ENCODE measurements around the gene GAP43.

GAP43 gene

DNA sequence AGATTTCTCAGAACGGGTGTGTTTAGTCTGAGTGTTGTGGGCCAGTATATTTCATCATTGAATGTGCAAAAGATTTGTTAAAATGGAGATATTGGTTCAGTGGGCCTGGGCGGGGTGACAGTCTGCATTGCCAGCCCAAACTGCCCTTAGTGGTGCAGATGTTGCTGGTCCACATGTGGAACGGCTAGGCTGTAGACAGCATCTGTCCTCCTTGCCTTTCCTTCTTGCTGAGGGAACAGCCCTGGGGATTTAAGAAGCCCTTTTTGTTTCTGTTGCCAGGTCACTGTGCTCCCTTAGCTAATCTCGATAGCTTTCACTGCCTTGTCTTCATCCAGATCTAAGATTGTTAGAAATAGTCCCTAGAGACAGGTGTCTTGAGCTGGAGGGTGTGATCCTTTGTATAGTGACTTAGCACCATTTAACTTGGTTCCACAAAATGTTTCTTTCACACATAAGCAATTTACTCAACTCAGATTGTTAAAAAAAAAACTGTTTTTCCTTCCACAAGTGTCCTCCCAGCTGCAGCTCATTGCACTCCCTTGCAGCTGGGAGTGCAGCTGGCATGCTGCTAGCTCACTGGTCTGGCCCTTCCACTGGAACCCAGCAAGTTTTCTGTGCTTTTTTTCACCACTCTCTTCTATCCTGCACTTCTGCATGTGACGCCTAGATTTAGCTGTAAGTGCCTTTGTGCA is 37.5 kb downstream of the GAP43 start:
- TF ChIP-seq, protein P1, sequence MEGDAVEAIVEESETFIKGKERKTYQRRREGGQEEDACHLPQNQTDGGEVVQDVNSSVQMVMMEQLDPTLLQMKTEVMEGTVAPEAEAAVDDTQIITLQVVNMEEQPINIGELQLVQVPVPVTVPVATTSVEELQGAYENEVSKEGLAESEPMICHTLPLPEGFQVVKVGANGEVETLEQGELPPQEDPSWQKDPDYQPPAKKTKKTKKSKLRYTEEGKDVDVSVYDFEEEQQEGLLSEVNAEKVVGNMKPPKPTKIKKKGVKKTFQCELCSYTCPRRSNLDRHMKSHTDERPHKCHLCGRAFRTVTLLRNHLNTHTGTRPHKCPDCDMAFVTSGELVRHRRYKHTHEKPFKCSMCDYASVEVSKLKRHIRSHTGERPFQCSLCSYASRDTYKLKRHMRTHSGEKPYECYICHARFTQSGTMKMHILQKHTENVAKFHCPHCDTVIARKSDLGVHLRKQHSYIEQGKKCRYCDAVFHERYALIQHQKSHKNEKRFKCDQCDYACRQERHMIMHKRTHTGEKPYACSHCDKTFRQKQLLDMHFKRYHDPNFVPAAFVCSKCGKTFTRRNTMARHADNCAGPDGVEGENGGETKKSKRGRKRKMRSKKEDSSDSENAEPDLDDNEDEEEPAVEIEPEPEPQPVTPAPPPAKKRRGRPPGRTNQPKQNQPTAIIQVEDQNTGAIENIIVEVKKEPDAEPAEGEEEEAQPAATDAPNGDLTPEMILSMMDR (IDR thresholded peaks at IDR 0.05; ENCODE audit: low read depth, low read length), result no peak
- no peak overlapping the region for H3K4me3 ChIP-seq (ENCODE audit: low read depth, low read length)

DNA sequence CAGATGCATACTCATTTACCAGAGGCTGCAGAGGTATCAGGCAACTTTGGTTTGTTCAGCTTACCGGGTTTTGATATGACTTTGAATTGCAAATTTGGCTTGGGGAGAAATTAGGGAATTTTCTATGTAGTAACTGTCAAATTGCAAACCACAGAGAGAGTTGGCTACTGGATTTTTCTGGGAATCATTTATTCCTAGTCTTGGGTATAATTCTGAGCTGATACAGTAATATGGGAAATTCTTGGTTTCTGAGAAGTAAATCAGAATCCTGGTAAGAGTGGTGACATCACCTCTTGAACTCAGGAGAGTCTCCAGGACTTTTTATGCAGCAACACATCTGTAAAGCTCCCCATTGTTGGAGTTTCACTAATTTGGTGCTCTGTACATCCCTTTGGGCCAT is 39.0 kb downstream of the GAP43 start:
- no peak overlapping the region for H3K4me3 ChIP-seq (ENCODE audit: low read depth, low read length)
- TF ChIP-seq, protein P1 (IDR thresholded peaks at IDR 0.05; ENCODE audit: low read depth, low read length), result no peak

DNA sequence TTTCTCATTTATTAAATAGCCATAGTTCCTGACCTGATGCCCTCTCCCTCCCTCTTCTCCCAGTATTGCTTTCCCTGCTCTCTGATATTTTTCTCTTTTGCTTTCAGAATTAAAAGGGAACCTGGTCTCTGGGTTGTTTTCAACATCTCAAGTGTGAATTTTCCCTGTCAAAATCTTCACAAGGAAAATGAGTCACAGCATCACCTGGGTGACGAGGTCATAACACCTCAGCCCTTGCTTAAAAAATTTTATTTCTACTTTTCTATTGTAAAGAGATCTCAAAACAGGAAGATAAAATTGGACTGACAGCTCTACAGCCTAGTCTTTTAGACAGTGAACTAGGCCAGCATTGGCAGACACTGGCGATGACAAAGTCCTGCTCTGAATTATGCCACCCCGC is 40.1 kb downstream of the GAP43 start:
- H3K4me3 ChIP-seq (ENCODE audit: low read depth, low read length), result no peak overlapping the region
- TF ChIP-seq, protein P1 (IDR thresholded peaks at IDR 0.05; ENCODE audit: low read depth, low read length), result no peak

DNA sequence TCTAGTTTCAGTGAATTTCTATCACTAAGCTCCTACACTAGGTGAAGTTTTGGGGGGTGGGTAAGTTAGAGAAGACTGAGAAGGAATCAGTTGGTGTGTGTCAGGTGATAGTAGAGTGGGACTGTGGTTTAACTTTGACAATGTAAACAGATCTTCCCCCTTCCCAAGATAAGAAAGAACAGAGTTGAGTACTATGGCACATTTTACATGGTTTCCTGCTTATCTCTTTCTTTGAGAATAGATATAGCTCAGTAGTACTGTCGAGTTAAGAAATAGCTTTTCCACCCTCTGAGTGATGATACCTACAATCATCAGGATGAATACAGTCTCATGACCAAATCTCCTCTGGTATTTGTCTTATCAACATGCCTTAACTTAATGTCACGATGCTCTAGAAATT is 42.8 kb downstream of the GAP43 start:
- no peak overlapping the region for H3K4me3 ChIP-seq (ENCODE audit: low read depth, low read length)
- TF ChIP-seq, protein P1 (IDR thresholded peaks at IDR 0.05; ENCODE audit: low read depth, low read length), result no peak

DNA sequence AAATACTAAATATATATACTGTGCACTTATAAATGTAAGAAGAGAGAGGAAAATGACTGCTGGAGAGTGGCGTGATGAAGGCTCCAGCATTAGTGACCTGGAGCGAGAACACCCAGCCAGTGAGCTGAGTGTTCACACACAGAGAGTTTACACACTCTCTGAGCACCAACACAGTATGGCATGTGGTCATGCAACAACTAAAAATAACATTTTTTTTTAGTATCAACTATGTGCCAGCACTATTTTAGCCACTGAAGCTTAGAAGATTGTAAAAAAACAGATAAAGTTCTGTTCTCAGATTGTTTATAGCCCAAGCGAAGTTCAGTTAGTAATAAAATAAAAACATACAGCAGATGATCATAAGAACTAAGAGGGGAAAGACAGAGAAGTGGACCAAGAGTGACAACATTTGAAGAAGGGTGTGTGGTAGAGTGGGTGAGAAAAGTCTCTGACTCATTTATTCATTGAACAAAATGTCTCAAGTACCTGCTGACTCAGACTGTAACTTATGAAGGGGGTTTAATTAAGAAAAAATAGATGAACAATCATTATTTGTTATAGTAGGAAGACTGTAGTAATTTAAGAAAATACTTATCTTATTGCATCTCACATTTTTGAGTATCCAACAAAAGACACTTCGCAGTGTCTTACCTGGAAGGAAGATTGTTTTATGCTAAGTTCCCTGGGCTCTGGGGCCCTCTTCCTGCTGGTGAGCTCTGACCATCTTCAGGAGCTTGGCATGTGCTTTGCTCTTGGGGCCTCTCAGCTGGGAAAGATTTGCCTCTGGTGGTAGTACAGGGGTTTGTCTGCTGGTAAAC is 43.8 kb downstream of the GAP43 start:
- no peak overlapping the region for H3K4me3 ChIP-seq (ENCODE audit: low read depth, low read length)

DNA sequence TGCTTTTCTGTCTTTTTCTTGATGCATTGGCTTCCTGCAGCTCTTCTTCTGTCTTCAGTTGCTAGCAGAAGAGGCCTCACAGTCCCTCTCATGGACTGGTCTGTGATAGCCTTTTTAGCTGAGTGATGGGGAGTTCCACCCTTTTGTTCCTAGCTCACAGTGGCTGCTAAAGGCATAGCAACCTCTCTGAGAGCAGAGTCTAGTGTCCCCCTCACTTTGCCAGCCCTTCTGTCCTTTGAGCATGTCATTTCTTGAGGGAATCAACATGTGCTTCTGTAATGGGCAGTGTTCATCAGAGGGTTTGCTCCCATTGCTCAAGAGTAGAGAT is 44.4 kb downstream of the GAP43 start:
- no peak overlapping the region for H3K4me3 ChIP-seq (ENCODE audit: low read depth, low read length)
- TF ChIP-seq, protein P1 (IDR thresholded peaks at IDR 0.05; ENCODE audit: low read depth, low read length), result no peak

More for the DNA sequence above, 43.8 kb downstream of the GAP43 start:
- TF ChIP-seq, protein P1 (IDR thresholded peaks at IDR 0.05; ENCODE audit: low read depth, low read length), result no peak

DNA sequence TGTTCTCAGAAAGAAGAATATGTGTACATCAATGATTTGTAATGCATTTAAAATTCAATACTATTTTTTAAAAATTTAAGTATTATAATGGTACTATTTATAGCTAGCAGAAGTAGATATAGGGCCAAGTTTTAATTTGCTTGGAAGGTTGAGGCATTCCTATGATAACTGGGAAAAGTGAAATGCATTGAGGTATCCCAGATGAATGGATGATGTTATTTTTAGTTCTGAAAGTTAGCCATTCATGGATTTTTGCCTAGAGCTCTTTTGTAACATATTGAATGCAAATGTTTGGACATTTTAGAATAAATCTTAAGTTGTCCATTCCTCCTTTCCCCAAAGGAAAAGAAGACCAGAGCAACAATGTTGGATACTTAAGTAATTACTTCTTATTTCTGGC is 47.6 kb downstream of the GAP43 start:
- TF ChIP-seq, protein P1 (IDR thresholded peaks at IDR 0.05; ENCODE audit: low read depth, low read length), result no peak
- H3K4me3 ChIP-seq (ENCODE audit: low read depth, low read length), result no peak overlapping the region
